Measurements from ENCODE around the gene LCOR. TPM values are rescaled to one million over a fixed set of nuclear protein-coding genes. Genes with fewer than 3 reads are reported as not detected.
A peak's percentile ranks its signal among the peaks of the same experiment; 100 is the strongest.

The LCOR gene
- total and polyA plus RNA-seq, 11 donors, result 4.3 to 31.4 (median 17.4) TPM

DNA sequence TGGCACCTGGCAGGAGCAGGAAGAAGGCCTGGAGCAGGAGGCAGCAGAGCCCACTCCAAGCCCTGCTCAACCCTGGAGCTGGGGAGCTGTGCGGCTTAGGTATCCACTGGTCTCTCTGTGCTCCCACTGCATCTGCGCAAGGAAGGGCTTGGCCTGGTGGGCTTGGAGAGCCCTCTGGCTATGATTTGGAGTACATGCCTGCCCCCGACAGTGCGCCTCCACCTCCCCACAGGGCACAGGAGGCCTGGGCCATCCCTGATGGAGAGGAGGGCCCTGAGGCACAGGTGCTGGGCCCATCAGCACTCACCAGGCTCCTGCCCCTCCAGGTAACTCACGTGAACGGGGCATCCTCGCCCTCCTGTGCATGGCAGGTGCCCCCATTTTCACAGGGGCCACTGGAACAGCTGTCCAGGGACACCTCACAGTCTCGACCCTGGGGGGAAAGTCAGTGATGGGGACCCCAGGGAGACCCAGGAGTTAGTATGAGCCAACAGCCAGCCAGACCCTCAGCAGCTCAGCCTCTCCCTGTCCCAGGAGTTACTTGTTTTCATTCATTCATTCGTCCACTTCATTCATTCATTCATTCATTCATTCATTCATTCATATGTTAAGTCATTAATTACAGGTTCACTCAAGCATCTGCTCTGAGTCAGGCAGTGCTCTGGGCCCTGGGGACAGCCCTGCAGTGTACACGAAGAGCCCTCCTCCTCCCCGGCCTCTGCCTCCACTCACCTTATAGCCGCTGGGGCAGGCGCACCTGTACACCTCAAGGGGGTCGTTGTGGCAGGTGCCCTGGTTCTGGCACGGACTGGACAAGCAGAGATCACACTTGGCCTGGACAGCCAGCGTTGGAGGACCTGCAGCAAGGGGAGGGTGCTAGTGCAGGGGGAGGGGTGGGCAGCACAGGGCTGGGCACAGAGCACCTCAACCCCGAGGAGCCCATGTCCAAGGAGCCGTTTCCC is 186.4 kb downstream of the LCOR start:
- no peak overlapping the region for H3K27ac ChIP-seq
- TF ChIP-seq, protein P1, sequence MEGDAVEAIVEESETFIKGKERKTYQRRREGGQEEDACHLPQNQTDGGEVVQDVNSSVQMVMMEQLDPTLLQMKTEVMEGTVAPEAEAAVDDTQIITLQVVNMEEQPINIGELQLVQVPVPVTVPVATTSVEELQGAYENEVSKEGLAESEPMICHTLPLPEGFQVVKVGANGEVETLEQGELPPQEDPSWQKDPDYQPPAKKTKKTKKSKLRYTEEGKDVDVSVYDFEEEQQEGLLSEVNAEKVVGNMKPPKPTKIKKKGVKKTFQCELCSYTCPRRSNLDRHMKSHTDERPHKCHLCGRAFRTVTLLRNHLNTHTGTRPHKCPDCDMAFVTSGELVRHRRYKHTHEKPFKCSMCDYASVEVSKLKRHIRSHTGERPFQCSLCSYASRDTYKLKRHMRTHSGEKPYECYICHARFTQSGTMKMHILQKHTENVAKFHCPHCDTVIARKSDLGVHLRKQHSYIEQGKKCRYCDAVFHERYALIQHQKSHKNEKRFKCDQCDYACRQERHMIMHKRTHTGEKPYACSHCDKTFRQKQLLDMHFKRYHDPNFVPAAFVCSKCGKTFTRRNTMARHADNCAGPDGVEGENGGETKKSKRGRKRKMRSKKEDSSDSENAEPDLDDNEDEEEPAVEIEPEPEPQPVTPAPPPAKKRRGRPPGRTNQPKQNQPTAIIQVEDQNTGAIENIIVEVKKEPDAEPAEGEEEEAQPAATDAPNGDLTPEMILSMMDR (IDR thresholded peaks at IDR 0.05), result no peak
- TF ChIP-seq POLR2A (IDR thresholded peaks at IDR 0.05), result no peak
- H3K9me3 ChIP-seq, result no peaks in the 10 kb centered on the region
- 86 to 90% (median 88%) methylated on average over 17 to 18 of the region's 18 CpGs for WGBS, 4 donors
- H3K27me3 ChIP-seq, result no peaks in the 10 kb centered on the region
- intact Hi-C loops (cut with DNase I), result no loop called here
- ATAC-seq, result no peak
- no peak for DNase-seq
- H3K36me3 ChIP-seq, result no peaks in the 10 kb centered on the region
- peaks cover 0 to 22% (median 12%) of the 10 kb centered on the region in 12 donors for H3K4me1 ChIP-seq
- no peak overlapping the region for H3K4me3 ChIP-seq

DNA sequence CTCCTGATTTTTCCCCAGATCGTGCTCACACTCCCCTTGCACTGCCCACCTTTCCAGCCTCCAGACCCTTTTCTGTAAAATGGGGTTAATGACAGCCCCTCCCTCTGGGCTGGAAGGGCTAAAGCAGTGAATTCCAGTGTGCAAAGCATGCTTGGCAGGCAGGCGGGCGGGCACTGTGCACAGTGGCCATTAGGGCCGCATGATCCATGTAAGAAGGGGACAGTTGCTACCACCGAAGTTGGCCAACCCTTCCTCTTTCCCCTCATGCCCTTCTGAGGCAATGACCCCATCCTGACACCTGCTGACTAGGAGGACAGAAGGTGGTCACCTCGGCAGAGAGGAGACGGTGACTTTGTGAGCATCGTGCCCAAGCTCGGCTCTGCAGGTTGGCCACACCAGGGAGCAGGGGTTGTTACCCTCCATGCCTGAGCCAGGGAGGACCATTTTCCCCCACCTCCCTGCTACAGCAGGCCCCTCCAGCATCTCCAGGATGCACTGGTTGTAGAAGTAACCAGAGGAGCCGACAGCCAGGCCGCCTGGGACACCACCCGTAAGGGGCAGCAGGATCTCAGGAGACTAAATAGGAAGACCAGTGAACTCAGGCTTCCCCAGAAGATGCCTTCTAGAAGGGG is 187.2 kb downstream of the LCOR start:
- no peak for ATAC-seq
- TF ChIP-seq POLR2A (IDR thresholded peaks at IDR 0.05), result no peak
- TF ChIP-seq, protein P1 (IDR thresholded peaks at IDR 0.05), result no peak
- intact Hi-C loops (cut with DNase I), result no loop called here
- H3K27me3 ChIP-seq, result no peaks in the 10 kb centered on the region
- no peaks in the 10 kb centered on the region for H3K9me3 ChIP-seq
- no peak overlapping the region for H3K27ac ChIP-seq
- no peak for DNase-seq
- WGBS, 4 donors, result 90 to 96% (median 91%) methylated on average over 8 to 12 of the region's 12 CpGs
- H3K4me1 ChIP-seq, result peaks cover 0 to 30% (median 17%) of the 10 kb centered on the region in 12 donors
- no peak overlapping the region for H3K4me3 ChIP-seq
- no peaks in the 10 kb centered on the region for H3K36me3 ChIP-seq

DNA sequence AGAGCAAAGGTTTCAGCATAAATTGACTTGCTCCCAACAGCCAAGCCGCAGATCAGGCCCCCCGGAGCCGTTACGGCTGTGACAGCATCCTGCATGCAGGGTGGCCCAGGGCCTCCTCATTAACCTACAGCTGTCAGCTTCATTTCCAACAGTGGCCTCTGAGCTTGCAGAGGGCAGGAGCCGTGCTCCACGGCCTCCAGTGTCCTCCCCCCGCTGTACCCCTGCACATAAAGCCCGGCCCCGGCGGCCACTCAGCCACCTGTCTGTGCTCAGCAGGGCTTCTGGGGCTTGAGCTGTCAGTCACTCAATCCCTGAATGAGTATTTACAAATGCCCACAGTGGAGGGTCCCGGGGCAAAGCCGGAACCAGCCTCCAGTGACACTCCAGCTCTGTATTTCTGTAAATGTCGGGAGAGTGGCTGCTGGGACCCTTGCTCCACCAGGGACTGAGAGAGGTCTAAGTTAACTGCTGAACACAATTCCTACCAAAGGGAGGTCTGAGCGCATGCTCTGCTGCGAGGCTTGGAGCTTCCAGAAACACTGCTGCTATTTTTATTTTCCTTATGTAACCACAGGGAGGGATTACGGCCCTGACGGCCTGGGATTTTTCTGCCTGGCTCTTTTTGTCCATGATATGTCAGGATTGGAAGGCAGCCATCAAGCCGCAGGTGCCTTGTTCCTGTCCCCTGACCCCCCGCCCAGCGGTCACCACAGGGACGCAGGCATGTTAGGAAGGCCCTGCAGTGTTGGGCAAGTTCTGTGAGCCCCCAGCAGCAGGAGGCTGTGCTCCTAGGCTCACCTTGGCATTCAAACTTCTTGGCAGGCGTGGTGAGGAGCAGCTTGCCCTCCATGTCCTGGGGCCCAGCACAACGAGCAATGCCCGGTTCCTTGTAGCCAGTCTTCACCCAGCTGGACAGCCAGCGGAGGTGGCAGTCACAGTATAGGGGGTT is 188.6 kb downstream of the LCOR start:
- WGBS, 4 donors, result 24 to 44% (median 42%) methylated on average over 21 to 25 of the region's 25 CpGs
- Histone ChIP-seq H3K9me3 (no peaks in the 10 kb centered on the region), H3K4me3 (no peak overlapping the region), H3K36me3 (no peaks in the 10 kb centered on the region), H3K27me3 (no peaks in the 10 kb centered on the region), H3K27ac (peak overlapping the region; percentile 61 to 94 (median 86)), H3K4me1 (peaks cover 0 to 36% (median 20%) of the 10 kb centered on the region in 12 donors)
- DNase-seq (peak in 4 of 5 donors; percentile 69 to 79 (median 73)), ATAC-seq (peak; percentile 84 to 91 (median 88))
- intact Hi-C loops (cut with DNase I), result loop anchor here in 8 of 10 donors (5.0 to 10.0 kb wide), 8 partner anchors 103 to 646 kb away; partner anchors contain the start of gene LCOR (in 7 of the 8)
- TF ChIP-seq POLR2A (IDR thresholded peaks at IDR 0.05), result no peak
- TF ChIP-seq, protein P1 (IDR thresholded peaks at IDR 0.05), result no peak

Data from heart left ventricle (tissue), 16 donors.